Smooth muscle cell of bladder (primary cell): ENCODE measurements around the gene FOXO3B. TPM values are rescaled to one million over a fixed set of nuclear protein-coding genes. Genes with fewer than 3 reads are reported as not detected.

ENCODE experiments used
- total RNA-seq: library from RNA; depleted of rRNA; stranded (reverse); fragments of >200 nt; gene quantifications from 2 replicates; pipeline ENCODE4 v1.2.3, GENCODE V29; 2014

The FOXO3B gene
- total RNA-seq: 2.1 and 3.3 TPM in 2 replicates

DNA sequence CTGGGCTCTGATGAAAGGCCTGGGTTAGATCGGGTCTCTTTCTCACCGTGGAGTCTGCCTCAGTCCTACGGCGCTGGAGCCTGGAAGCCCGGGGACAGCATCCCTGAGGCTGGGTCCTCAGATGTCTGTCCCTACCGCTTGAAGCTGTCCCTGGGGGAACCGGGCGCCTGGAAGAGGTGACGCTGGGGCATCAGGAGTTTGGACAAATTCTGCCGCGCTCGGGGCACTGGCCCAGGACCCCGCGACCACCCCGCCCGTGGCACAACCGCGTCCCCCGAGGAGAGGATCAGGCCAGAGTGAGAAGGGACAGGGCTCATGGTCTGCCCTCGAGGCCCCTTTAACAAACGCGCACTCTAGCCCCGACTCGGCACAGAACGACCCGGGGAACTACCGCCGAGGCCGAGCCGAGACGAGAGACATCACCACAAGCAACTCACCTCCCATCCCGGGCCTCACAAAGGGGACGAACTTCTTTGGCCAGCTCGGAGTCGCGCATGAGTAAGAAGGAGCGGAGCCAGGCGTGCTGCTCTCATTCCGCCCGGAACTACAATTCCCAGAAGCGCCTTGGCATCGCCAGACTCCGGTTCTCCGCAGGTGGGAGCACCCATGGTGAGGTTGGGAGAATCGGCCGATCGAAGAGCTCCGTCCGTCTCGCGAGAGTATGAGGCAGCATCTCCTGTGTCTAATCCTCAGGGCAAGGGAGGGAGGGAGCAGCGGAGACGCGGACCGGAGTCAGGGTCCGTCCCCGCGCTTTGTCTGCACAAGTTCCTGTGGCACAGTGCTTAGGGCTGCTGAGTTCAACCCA lies at the start of gene FOXO3B:
Gene FOXO3B, minus strand, starts transcription at position 548 of the 805 bp plus-strand sequence. CDS start 663 bp downstream, outside the sequence.

DNA sequence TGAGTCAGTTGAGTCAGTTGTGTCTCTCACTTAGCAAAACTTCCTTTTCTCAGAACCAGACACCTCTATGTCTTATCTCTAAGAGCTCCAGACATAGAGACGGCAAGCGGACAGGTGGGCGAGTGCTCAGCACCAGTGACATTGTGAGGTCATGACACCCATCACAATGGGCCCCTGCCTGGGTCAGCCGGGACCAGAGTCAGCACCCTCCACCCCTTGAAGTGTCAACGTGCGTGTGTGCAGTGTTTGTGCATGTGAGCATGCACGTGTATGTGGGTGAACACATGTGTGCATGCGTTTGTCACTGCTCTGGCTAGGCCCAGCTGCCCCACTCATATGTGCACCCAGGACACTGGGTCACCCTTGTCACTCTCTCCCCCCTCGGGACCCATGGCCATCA lies 37.8 kb downstream of the FOXO3B start, which contains the start of gene TBC1D28:
Gene TBC1D28, minus strand, starts transcription at position 101 of the 400 bp plus-strand sequence. CDS start 3,039 bp downstream, outside the sequence.

Other genes with a start within 250 kb of the FOXO3B start
- not detected in 2 replicates for gene LGALS9C, start 205.5 kb downstream of the FOXO3B start, total RNA-seq
- not detected in 2 replicates for gene TBC1D28, start 37.9 kb downstream of the FOXO3B start, total RNA-seq
- gene FBXW10, start 61.7 kb upstream of the FOXO3B start, total RNA-seq: 0.09 TPM in 1 of 2 replicates, not detected in the other
- 74.7 and 109 TPM in 2 replicates for gene TVP23B, start 98.9 kb upstream of the FOXO3B start, total RNA-seq
- gene PRPSAP2, start 175.8 kb upstream of the FOXO3B start, total RNA-seq: 32.8 and 41.8 TPM in 2 replicates